GM18520 (cell line): ENCODE results near the gene CCDC148.
A peak's percentile ranks its signal among the peaks of the same experiment; 100 is the strongest.

Source experiments
- ATAC-seq: cut with Tn5 transposase; IDR thresholded peaks from one replicate; pipeline ENCODE4 v1.9.1; 2021; ENCODE audit not compliant: unreplicated experiment

Gene CCDC148

DNA sequence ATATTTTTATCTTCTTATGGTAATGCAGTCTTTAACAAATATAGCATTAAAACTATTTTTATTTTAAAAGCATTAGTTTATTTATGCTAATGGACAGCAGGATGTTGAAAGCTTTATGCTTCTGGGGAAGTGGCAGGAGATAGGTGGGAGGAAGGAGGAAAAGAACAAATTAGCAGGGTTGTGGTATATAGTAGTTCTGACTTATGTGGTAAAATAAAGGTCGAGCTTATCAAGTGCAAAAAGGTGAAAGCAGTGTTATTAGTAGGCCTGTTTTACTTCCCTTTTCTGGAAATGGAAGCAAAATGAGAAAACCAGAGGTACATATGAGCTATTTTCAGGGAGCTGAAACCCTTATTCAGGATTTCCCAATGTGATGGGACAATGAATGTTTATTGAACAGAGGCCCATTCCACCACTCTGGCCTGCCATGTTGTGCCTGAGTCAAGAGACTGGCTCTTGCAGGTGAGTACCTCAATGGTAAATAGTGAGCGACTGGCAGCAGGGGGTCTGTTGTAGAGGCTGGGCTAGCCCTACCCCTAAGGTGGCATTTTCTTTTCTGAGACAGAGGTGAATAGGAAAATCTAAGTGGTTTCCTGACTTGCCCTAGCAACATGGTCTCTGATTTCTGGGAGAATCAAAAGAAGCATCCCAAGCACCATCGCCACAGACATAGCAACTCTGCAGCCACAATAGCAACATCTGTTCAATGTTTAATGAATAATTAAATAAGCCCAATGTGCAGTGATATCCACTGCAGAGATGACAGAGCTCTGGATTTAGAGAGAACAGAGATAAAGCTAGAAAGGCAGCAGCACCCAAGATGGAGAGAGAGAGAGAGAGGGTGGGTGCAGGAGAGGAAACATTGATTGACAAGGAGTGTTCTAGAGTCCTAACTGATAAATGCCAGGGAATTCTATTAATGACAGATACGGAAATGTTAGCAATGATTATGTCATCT is 235.2 kb downstream of the CCDC148 start:
- no peak for ATAC-seq

DNA sequence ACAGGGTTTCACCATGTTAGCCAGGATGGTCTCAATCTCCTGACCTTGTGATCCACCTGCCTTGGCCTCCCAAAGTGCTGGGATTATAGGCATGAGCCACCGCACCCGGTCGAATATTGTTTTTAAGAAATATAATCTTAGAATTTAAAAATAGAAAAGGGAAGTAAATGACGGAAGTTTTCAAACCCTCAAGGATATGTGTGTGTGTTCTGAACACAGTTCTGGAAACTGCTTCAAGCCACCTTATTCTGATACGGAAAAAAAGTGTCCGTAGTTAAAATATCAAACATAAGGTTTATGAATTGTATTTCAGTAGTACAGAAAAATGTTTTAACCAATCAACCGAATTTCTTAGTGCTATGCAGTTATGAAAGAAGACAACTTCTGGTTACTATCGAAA is 239.0 kb downstream of the CCDC148 start:
- no peak for ATAC-seq

DNA sequence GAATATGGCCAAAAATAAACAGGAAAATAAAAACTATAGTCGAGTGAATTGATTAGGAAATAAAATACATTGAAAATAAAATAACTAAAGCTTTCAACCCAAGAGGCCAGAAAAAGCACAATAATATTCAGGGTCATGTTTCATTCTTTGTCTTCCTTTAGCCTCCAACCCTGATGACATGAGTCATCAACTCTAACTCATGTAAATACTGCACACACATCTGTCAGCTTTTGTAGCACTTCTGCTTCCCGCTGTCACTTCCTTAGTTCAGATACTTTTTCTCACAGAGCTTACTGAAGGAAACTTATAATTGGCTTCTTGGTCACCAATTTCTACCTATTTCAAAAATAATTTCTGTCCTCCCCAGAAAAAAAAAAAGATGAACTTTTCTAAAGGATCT is 242.1 kb downstream of the CCDC148 start:
- peak; percentile 96 for ATAC-seq

DNA sequence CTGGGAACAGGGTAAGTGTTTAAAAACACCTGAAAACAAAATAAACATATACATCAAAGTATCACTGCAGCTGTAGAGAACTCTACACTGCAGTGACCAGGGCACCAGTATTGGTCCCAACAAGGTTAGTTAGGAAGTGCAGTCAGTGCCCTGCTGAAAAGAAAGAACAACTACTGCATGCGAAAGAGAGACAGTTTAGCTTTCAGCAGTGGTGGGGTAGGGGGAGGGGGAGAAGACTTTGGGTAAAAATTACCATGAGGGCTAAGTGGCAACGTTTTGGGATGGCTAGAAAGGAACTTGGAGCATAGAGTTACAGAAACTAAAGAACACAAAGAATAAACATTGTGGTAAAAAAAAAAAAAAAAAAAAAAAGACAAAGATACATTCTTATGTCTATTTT is 242.8 kb downstream of the CCDC148 start:
- ATAC-seq: no peak

DNA sequence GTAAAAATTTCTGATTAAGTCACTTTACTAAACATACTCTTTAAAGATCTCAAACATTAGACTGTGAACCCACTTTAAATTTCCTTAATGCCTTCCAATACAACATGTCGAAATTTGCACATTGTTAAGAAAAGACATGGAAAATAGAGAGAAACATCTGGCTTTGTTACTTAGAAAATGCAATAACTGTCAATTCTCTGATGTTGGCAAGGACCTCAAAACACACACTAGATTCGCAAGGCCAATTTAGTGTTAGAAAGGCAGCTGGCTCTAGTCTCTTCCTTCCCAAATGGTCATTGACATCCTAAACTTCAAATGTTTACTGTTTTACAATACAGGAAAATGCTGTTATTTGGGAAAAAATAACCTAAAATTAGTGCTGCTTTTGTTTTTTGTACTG is 244.3 kb downstream of the CCDC148 start:
- ATAC-seq: no peak

DNA sequence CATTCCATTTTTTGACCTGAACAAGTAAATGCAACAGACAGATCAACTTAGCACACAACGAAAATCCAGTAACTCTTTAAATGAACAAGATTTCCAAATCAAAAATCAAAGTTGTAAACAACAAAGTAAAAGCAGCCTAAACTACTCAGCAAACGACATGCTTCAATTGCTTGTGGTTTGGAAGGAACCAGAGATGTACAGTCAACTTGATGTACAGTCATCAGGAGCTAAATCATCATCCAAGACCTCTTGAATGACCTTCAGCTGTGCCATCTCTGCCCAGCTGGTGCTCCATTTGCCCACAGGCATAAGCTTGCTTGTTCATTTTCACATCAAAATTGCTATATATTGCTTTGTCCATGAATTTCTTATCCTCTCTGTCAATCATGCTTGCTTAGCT is 245.1 kb downstream of the CCDC148 start:
- no peak for ATAC-seq

DNA sequence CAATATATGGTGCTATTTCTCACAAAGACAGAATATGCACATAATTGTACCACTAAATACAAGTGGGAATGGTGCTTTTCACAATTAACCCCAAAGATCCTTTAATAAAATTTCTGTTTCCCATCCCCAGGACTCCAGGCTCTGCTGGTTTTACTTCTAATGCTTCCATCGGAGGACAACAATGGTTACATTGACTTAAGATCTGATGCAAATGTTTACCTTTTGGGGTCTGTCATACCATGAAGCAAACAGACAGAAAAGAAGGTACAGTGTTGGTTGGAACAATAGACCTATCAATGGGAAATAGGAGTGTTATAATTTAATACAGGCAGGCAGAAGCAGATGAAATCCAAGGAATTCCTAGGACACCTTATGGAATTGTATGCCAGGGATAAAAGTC is 249.2 kb downstream of the CCDC148 start:
- no peak for ATAC-seq

DNA sequence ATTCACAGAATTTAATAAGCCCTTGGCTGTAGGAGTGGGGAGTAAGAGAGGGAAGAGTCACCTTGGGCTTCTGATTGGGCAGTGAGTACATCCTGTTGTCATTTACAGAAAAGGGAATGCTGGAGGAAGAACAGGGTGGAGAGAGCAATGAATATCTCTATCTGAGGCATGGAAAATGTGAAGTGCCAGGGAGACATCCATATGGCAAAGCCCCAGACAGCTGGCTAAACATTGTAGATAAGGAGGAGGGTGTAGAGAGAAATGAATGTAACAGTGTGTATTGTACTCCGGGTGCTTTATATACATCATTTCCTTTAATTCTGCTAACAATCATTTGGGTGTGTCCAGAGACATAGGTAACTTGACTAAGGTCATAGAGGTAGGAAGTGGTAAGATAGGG is 251.3 kb downstream of the CCDC148 start:
- no peak for ATAC-seq

DNA sequence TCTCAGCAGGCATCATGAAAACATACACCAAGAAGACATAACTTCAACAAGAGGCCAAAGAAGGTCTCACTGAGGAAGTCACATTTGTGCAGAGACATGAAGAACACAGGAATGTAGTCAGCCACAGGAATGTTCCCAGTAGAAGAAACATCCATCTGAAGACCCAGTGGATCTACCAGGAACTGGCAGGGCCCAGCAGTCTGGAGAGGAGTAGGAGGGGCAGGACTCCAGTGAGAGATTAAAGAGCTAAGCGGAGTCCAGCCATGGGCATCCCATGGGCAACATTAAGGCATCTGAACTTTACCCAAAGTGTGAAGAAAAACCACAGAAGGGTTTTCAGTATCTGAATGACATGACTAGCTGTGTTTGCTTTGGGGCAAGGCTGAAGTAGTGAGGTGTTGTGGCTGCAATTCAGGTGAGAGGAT is 251.8 kb downstream of the CCDC148 start:
- peak; percentile 81 for ATAC-seq

DNA sequence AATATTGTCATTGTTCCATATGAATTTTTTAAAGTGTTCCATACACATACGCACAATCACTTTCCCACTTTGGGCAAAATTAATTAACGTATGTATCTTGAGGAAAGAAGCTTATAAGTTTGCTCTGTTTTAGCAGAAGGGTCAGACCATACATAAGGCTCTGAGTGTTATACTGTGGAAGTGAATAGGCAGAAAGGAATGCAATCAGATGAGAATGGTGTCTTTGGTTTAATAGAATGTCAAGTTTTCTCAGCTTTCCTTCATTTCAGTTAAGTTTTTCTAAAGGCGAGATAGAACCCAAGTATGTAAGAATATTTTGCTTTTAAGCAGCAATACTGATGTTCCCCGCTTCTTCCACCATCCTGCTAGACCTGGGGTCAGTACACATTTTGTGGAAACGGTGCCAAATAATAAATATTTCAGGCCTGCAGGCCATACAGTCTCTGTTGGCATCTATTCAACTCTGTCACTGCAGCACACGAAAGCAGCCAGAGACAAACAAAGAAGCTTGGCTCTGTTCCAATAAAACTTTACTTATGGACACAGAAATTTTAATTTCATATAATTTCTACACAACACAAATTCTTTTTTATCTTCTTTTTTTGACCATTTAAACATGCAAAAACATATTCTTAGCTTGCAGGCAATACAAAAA is 254.3 kb downstream of the CCDC148 start:
- ATAC-seq: no peak

DNA sequence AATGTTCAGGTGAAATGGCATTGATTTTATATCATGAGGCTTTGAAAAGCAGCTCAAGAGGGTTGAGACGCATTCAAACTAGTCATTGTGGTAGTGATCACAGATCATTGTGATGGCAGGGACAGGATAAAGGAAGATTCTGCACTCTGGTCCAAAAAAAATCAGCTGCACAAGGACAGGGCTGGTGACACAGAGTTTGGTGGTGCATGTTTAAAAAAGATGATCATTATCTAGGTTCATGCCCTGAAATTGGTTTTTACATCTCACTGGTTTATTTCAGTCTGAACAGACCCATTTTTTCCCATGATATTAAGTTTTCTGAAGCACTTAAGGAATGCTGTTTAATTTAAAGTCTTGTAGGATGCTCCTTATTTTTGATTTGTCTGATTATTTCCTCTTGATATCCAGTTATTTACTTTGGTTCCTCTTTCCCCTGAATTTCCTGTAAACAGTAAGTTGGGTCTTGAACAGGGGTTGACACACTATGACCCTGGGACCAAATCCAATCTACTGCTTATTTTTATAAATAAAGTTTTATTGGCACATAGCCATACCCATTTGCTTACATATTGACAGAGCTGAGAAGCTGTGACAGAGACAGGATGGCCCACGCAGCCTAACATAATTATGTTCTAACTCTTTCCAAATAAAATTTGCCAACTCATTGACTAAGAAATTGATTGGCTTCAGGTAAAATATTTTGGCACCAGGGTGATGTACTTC is 256.5 kb downstream of the CCDC148 start:
- ATAC-seq: no peak

DNA sequence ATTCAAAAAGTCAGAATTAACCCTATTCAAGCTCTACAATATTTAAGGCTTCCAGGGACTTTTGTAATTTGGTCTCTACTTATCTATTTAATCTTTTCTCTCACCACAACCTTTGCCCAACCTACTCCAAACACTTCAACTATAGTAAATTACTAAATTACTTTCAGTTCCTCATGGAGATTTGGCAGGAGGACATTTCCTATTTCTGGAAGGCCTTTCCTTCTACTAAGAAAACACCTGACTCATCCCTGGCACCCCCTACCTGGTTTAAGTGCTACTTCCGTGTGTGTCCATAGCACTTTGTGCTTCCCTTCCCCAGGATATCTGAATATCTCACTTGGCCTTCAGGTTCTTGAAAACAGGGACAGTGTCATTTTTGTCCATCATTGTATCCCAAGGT is 258.6 kb downstream of the CCDC148 start:
- no peak for ATAC-seq

DNA sequence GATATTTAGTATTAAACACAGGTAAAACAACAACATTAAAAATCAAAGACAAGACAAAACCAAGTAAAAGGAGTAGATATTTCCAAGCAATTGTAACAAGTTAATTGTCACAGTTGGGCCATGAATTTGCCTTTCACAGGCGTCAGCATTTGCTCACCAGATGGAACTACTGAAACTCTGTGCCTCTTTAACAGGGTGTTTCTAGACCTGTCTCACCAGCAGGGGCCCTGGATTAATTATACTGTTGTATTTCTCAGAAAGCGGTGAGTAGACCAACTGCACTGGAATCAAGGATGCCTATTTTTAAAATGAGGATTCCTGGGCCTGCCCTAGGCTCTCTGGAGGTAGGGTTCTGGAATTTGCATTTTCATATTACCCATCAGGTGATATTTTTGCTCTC is 262.3 kb downstream of the CCDC148 start:
- ATAC-seq: no peak

DNA sequence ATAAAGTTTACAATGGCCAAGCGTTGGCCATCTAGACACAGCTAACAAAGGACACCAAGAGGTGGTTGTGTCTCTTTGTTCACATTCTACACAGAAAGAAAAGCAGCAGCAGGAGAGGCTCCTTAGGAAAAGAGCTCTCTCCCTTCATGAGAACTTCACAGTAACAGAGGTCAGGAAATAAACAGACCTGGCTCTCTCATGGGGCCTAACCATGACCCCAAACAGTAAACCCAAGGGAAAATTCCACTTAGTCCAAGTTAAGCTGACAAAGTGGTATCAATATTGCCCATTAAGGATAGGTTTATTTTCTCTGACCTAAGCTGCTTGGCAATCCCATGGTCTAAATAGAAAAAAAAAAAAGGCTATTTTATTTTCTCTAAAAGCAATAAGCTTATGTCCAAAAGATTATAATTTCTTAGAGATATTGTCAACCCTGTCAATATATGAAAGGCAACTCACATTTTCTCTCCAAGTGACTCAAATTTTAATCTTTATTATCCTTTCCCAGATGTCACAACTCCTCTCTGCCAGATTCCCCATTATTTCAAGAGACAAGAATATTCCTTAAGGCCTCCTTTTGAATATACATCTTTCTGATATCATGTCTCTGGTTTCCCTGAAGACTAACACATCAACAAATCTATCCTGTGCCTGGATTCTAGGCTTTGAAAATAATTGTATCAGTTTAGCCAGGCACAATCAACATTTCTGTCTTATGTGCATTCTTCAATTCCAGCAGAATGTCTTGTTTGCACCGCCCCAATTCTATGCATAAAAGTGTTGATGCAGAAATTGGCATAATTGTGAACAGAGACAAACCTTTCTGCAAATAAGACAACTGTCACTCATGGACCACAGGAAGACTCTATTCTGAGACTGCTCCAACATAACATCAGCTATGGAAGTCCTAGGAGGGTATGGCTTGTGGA is 263.8 kb downstream of the CCDC148 start:
- ATAC-seq: no peak

DNA sequence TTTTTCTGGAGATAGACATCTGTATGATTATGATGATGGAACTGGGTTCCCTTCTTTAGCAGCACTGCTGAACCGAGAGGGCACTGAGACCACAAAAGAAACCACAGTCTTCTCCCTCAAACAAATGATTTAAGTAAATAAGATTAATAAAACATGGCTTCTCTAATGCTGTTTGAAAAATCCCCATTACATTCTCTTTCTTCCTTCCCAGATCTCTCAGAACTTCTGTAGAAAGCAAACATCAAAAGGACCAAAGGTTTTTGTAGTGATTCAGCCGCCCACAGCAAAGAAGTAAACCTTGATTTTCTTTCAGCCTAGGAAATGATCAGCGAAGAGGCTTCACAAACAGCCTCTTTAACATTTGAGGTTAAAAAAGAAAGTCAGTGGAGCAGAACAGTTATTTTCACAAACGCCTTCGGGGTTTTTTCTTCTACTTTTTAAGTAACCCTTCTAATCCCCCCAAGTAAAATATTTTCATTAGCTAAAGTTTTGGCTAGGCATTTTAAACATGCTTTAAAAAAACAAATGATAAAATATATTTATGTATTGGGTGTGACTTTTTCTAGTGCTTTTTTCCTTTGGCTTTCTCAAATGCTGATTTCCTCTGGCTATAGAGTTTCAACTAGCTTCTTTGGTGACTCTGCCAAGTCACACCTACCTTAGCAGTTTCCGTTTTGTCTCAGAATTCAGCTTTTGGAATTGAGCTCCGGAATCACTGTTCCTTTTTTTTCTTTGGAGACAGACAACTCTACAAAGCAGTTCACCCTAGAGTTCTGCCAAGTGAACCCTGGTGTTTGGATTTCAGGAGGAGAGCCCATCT is 265.3 kb downstream of the CCDC148 start:
- ATAC-seq: peak; percentile 78

DNA sequence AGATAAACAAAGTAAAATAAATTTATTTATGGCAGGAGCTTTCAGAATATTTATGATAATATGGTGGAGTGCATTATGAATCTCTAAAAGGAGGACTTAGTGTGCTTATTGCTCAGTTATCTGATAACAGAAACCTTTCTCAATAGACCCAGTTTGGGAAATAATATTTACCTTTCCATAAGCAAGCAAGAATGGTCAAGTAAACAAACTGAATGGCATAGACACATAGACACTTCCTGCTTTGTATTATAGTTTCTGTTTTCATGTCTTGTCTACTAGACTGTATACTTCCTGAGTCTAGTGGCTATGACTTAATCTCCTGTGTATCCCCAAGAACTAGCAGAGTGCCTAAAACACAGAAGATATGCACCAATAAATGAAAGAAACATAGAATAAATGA is 267.0 kb downstream of the CCDC148 start:
- ATAC-seq: peak; percentile 39

DNA sequence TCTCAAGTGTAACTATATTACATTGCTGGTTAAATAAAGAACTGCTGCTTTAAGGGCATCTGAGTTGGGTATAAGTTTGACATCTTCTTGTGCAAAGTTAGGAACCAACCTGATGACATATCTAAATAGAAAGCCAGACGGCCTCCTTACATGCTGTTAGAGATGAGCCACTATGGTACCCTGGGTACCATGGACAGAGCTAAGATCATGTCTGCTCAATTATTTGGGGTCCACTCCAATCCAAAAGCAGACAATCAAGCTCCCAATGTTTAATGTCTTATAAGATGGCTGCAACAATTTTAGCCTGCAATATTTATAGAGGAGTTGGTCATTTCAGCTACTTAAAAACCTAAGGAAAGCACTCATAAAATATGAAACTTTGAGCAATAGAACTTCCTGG is 268.6 kb downstream of the CCDC148 start:
- no peak for ATAC-seq

DNA sequence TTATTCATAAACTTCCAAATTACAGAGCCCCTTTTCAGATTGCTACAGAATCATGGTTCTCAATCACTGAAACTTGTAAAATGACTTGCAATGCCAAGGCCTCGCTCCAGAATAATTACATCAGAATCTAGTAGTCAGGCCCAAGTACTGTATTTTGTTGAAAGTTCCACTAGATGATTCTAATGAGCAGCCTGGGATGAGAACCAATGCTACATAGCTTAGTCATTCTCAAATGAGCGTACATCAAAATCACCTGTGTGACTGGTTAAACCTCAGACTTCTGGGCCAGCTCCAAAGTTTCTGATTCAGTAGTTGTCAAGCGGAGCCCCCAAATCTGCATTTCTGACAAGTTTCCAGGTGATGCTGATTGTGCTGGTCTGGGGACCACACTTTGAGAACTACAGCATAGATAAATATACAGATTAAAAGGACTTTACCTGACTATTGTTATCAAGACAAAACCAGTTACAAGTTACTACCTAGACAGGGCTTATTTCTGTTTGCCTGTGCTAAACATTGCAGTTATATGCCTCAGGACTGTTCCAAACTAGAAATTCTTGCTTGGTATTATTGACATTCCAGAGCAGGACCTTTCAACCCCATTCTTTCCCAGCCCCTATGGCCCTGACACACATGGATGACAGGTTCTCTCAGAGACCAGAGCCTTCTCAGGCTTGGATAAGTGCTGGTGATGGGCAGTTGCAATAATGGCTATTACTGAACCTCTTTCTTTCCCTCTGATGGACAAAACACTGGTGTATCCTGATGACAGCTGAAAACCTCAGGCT is 271.8 kb downstream of the CCDC148 start:
- no peak for ATAC-seq

DNA sequence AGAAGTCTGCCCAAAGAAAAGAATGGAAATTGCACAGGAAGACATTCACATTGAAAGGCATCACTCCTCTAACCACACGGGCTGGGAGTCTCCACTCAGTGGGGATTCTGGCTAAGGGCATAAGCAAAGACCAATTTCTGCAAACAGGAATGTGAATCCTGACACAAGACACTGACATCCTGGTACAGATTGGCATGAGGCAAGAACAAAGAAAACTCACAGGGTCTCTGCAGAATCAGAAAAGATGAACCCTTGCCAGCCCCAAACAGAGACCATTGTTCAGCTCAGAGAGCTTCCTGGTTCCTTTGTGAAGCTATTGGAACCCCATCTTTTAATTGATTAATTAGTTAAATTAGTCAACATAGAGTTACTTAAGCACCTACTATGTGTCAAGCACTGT is 272.6 kb downstream of the CCDC148 start:
- ATAC-seq: no peak
